WTC11 (cell line): ENCODE data around the gene STRADA. TPM values are rescaled to one million over a fixed set of nuclear protein-coding genes. Genes with fewer than 3 reads are reported as not detected.

Source experiments
- ATF6 ChIP-seq: sonication (generic); formaldehyde crosslinking; IDR thresholded peaks from 2 replicates; pipeline ENCODE4 v1.8.1; 2023; ENCODE audit warnings: mild to moderate bottlenecking, missing genetic modification reagents
- CREB1 ChIP-seq: sonication (generic); formaldehyde crosslinking; IDR thresholded peaks from 2 replicates; pipeline ENCODE4 v1.8.0; 2023; ENCODE audit warnings: mild to moderate bottlenecking, missing genetic modification reagents
- ETV6 ChIP-seq: sonication (generic); formaldehyde crosslinking; IDR thresholded peaks from 2 replicates; pipeline ENCODE4 v1.8.1; 2022; ENCODE audit warnings: mild to moderate bottlenecking, missing genetic modification reagents
- FOXK1 ChIP-seq: sonication (generic); formaldehyde crosslinking; IDR thresholded peaks from 2 replicates; pipeline ENCODE4 v1.8.0; 2022; ENCODE audit warnings: mild to moderate bottlenecking, moderate library complexity, missing genetic modification reagents
- GABPB1 ChIP-seq: sonication (generic); formaldehyde crosslinking; IDR thresholded peaks from 2 replicates; pipeline ENCODE4 v1.8.1; 2023; ENCODE audit warnings: mild to moderate bottlenecking, missing genetic modification reagents
- GRHL2 ChIP-seq: fragments of 250-450 bp; sonication (Bioruptor Pico); IDR thresholded peaks from 2 replicates; pipeline ENCODE4 v1.8.0; 2022; ENCODE audit warnings: mild to moderate bottlenecking, moderate library complexity; ENCODE audit not compliant: insufficient replicate concordance, severe bottlenecking
- MXD4 ChIP-seq: fragments of 250-450 bp; sonication (Bioruptor Pico); IDR thresholded peaks from 2 replicates; pipeline ENCODE4 v1.8.0; 2021; ENCODE audit warnings: mild to moderate bottlenecking, moderate library complexity, borderline replicate concordance
- RELA ChIP-seq: sonication (generic); formaldehyde crosslinking; IDR thresholded peaks from 2 replicates; pipeline ENCODE4 v1.8.1; 2022; ENCODE audit warnings: missing genetic modification reagents, mild to moderate bottlenecking, borderline replicate concordance
- SMAD3 ChIP-seq: sonication (generic); formaldehyde crosslinking; IDR thresholded peaks from 2 replicates; pipeline ENCODE4 v1.8.0; 2022; ENCODE audit warnings: missing genetic modification reagents, mild to moderate bottlenecking, borderline replicate concordance
- STAT6 ChIP-seq: sonication (generic); formaldehyde crosslinking; conservative IDR thresholded peaks from 2 replicates; pipeline ENCODE4 v1.8.1; 2023; ENCODE audit warnings: mild to moderate bottlenecking, low read depth, missing genetic modification reagents, moderate library complexity
- ZMAT4 ChIP-seq: fragments of 250-450 bp; sonication (Bioruptor Pico); IDR thresholded peaks from 2 replicates; pipeline ENCODE4 v1.9.0; 2021; ENCODE audit warnings: mild to moderate bottlenecking
- ZNF138 ChIP-seq: sonication (generic); formaldehyde crosslinking; conservative IDR thresholded peaks from 2 replicates; pipeline ENCODE4 v1.8.1; 2022; ENCODE audit warnings: mild to moderate bottlenecking, moderate library complexity, missing genetic modification reagents
- ZNF281 ChIP-seq: sonication (generic); formaldehyde crosslinking; IDR thresholded peaks from 2 replicates; pipeline ENCODE4 v1.8.0; 2023; ENCODE audit warnings: mild to moderate bottlenecking, missing genetic modification reagents
- ZNF423 ChIP-seq: fragments of 250-450 bp; sonication (Bioruptor Pico); IDR thresholded peaks from 2 replicates; pipeline ENCODE4 v2.1.2; 2022; ENCODE audit warnings: mild to moderate bottlenecking, moderate library complexity
- total RNA-seq: library from RNA; stranded (reverse); gene quantifications from 3 replicates; pipeline ENCODE4 v1.2.3, GENCODE V29; 2021
- TF ChIP-seq, protein P1 (sequence below): sonication (generic); formaldehyde crosslinking; IDR thresholded peaks from 2 replicates; pipeline ENCODE4 v1.8.0; 2022; ENCODE audit warnings: missing genetic modification reagents
- TF ChIP-seq, protein P2 (sequence below): sonication (generic); formaldehyde crosslinking; IDR thresholded peaks from 2 replicates; pipeline ENCODE4 v1.8.0; 2022; ENCODE audit warnings: mild to moderate bottlenecking, missing genetic modification reagents

STRADA gene
- total RNA-seq, 1 experiment from 2014 or later, result 36.6 TPM

GRCh38 chr17:63758428-63758827, 16.8 kb upstream of the STRADA start (continued):
- TF ChIP-seq, protein P1, sequence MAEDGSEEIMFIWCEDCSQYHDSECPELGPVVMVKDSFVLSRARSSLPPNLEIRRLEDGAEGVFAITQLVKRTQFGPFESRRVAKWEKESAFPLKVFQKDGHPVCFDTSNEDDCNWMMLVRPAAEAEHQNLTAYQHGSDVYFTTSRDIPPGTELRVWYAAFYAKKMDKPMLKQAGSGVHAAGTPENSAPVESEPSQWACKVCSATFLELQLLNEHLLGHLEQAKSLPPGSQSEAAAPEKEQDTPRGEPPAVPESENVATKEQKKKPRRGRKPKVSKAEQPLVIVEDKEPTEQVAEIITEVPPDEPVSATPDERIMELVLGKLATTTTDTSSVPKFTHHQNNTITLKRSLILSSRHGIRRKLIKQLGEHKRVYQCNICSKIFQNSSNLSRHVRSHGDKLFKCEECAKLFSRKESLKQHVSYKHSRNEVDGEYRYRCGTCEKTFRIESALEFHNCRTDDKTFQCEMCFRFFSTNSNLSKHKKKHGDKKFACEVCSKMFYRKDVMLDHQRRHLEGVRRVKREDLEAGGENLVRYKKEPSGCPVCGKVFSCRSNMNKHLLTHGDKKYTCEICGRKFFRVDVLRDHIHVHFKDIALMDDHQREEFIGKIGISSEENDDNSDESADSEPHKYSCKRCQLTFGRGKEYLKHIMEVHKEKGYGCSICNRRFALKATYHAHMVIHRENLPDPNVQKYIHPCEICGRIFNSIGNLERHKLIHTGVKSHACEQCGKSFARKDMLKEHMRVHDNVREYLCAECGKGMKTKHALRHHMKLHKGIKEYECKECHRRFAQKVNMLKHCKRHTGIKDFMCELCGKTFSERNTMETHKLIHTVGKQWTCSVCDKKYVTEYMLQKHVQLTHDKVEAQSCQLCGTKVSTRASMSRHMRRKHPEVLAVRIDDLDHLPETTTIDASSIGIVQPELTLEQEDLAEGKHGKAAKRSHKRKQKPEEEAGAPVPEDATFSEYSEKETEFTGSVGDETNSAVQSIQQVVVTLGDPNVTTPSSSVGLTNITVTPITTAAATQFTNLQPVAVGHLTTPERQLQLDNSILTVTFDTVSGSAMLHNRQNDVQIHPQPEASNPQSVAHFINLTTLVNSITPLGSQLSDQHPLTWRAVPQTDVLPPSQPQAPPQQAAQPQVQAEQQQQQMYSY (CRISPR knock-in tag), result no peak
- no peak for TF ChIP-seq STAT6
- TF ChIP-seq SMAD3 (CRISPR knock-in tag), result no peak
- TF ChIP-seq ZNF138 (CRISPR knock-in tag), result no peak
- TF ChIP-seq MXD4 (CRISPR knock-in tag), result no peak
- no peak for TF ChIP-seq ZNF423 (CRISPR knock-in tag)
- no peak for TF ChIP-seq RELA (CRISPR knock-in tag)
- no peak for TF ChIP-seq ZNF281 (CRISPR knock-in tag)
- TF ChIP-seq GABPB1 (CRISPR knock-in tag), result no peak
- TF ChIP-seq GRHL2 (CRISPR knock-in tag), result no peak
- no peak for TF ChIP-seq FOXK1 (CRISPR knock-in tag)
- no peak for TF ChIP-seq CREB1 (CRISPR knock-in tag)
- no peak for TF ChIP-seq ATF6
- no peak for TF ChIP-seq ZMAT4 (CRISPR knock-in tag)
- no peak for TF ChIP-seq ETV6
- TF ChIP-seq, protein P2, sequence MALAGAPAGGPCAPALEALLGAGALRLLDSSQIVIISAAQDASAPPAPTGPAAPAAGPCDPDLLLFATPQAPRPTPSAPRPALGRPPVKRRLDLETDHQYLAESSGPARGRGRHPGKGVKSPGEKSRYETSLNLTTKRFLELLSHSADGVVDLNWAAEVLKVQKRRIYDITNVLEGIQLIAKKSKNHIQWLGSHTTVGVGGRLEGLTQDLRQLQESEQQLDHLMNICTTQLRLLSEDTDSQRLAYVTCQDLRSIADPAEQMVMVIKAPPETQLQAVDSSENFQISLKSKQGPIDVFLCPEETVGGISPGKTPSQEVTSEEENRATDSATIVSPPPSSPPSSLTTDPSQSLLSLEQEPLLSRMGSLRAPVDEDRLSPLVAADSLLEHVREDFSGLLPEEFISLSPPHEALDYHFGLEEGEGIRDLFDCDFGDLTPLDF (CRISPR knock-in tag), result no peak
